HL-60 (cell line): Measurements from ENCODE around the gene FLVCR1.

Source experiments
- CTCF ChIP-seq: IDR thresholded peaks from one replicate; pipeline ENCODE4 v1.5.1; 2011; ENCODE audit warnings: low read length, control low read depth, inconsistent platforms; ENCODE audit not compliant: insufficient read depth
- POLR2AphosphoS5 ChIP-seq: IDR thresholded peaks from 2 replicates; pipeline ENCODE4 v1.6.1; 2012; ENCODE audit warnings: low read depth

DNA sequence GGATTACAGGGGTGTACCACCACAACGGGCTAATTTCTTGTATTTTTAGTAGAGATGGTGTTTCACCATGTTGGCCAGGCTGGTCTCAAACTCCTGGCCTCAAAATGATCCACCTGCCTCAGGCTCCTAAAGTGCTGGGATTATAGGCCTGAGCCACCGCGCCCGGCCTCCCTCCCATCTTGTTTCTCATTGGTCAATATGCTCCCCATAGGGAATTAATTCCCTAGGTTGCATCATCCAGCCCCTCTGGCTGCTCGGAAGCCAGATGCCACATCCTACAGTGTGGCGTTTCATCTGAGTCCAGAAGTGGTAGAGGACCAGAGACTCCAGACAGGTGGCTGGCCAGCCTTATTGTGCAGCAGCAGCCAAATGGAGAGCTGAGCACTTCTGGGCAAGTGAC is 80.8 kb downstream of the FLVCR1 start:
- TF ChIP-seq POLR2AphosphoS5: no peak
- TF ChIP-seq CTCF: no peak
